Naive thymus-derived CD4-positive, alpha-beta T cell (primary cell): Measurements from ENCODE around the gene RBBP5. TPM values are rescaled to one million over a fixed set of nuclear protein-coding genes. Genes with fewer than 3 reads are reported as not detected.
"Not testable (repeated sequence)": the region's sequence is repeated elsewhere in the genome, so short reads cannot be mapped to it uniquely, and the experiment has no call there.

Experiments
- ATAC-seq: fragments of 150-1000 bp; cut with Tn5 transposase; 2 replicates; pipeline ENCODE4 v1.10.0; 2021; ENCODE audit warnings: mild to moderate bottlenecking, moderate library complexity
- CTCF ChIA-PET: fragments of 350-600 bp; sonication (Branson Sonifier 250); formaldehyde crosslinking; loops from one replicate; lab custom pipeline; 2021; ENCODE audit warnings: antibody characterized with exemption; lab: Charles Lee
- POLR2A ChIA-PET: fragments of 350-600 bp; sonication (Branson Sonifier 250); formaldehyde crosslinking; loops from one replicate; lab custom pipeline; 2021; ENCODE audit warnings: antibody characterized with exemption, inconsistent platforms; lab: Charles Lee
- DNase-seq, 9 donors: peaks; one replicate each; pipeline versions ENCODE4 v3.0.0 to v3.0.0-alpha.2; 2020 to 2022; ENCODE audit warnings: mixed read lengths in 1 of 9
- H3K27ac ChIP-seq: one replicate; pipeline ENCODE4 v1.7.0; 2013; ENCODE audit warnings: mild to moderate bottlenecking, low read depth, low read length, moderate library complexity
- H3K27me3 ChIP-seq, 2 donors: one replicate each; pipeline ENCODE4 v1.7.0; 2013; ENCODE audit warnings: low read length in 2 of 2, mild to moderate bottlenecking in 2 of 2, moderate library complexity in 2 of 2; ENCODE audit not compliant: control insufficient read depth in 2 of 2, insufficient read depth in 2 of 2
- H3K36me3 ChIP-seq, 3 experiments: 1 replicate in 2 of 3; 2 replicates in 1 of 3; pipeline ENCODE4 v1.7.0; 2013; ENCODE audit warnings: low read length in 3 of 3, mild to moderate bottlenecking in 3 of 3, moderate library complexity in 1 of 3; ENCODE audit not compliant: insufficient read depth in 3 of 3, control insufficient read depth in 2 of 3
- H3K4me1 ChIP-seq, 2 donors: one replicate each; pipeline ENCODE4 v1.7.0; 2013; ENCODE audit warnings: low read length in 2 of 2, mild to moderate bottlenecking in 2 of 2, moderate library complexity in 1 of 2; ENCODE audit not compliant: control insufficient read depth in 2 of 2, insufficient read depth in 2 of 2
- H3K4me3 ChIP-seq: 2 replicates; pipeline ENCODE4 v1.7.0; 2013; ENCODE audit warnings: mild to moderate bottlenecking, low read length
- H3K9me3 ChIP-seq, 3 experiments: 1 replicate in 2 of 3; 2 replicates in 1 of 3; pipeline ENCODE4 v1.7.0; 2013; ENCODE audit warnings: low read length in 3 of 3; ENCODE audit not compliant: control insufficient read depth in 2 of 3
- H3K27ac Mint-ChIP-seq, 9 donors: one replicate each; pipeline ENCODE4 v1.8.0; 2020 to 2022; ENCODE audit warnings: mixed read lengths in 9 of 9, mild to moderate bottlenecking in 8 of 9, moderate library complexity in 5 of 9, inconsistent platforms in 2 of 9
- H3K27me3 Mint-ChIP-seq, 5 donors: one replicate each; pipeline ENCODE4 v1.8.0; 2021 to 2022; ENCODE audit warnings: mixed read lengths in 5 of 5, mild to moderate bottlenecking in 1 of 5
- H3K36me3 Mint-ChIP-seq, 5 donors: one replicate each; pipeline ENCODE4 v1.8.0; 2020 to 2022; ENCODE audit warnings: mixed read lengths in 5 of 5, mild to moderate bottlenecking in 3 of 5, inconsistent platforms in 1 of 5
- H3K4me1 Mint-ChIP-seq, 7 donors: one replicate each; pipeline ENCODE4 v1.8.0; 2020 to 2022; ENCODE audit warnings: mixed read lengths in 7 of 7, mild to moderate bottlenecking in 3 of 7, inconsistent platforms in 1 of 7
- H3K4me3 Mint-ChIP-seq, 10 donors: one replicate each; pipeline ENCODE4 v1.8.0; 2020 to 2022; ENCODE audit warnings: mild to moderate bottlenecking in 10 of 10, mixed read lengths in 10 of 10, moderate library complexity in 6 of 10, inconsistent platforms in 2 of 10
- H3K9me3 Mint-ChIP-seq, 11 donors: one replicate each; pipeline ENCODE4 v1.8.0; 2020 to 2022; ENCODE audit warnings: mixed read lengths in 11 of 11, mild to moderate bottlenecking in 4 of 11, inconsistent platforms in 1 of 11, moderate library complexity in 1 of 11
- intact Hi-C, 2 donors: fragments of 100-400 bp; cut with micrococcal nuclease; formaldehyde crosslinking; loops; one replicate each; pipeline ENCODE4 v1.15.1; 2023
- polyA plus RNA-seq, 2 donors: library from polyadenylated mRNA; unstranded; fragments of 300-500 nt; fragmentation: Illumina TruSeq; gene quantifications; one replicate each; pipeline ENCODE4 v1.2.3, GENCODE V29; 2021
- total RNA-seq, 6 experiments: library from RNA in 5 of 6; stranded (reverse) in 5 of 6; gene quantifications; 1 replicate in 5 of 6; 2 replicates in 1 of 6; pipeline ENCODE4 v1.2.3 and lab custom pipeline; 2021 to 2026

The RBBP5 gene
- total and polyA plus RNA-seq, 7 experiments from 2014 or later: 11.0 to 31.5 (median 21.1) TPM

DNA sequence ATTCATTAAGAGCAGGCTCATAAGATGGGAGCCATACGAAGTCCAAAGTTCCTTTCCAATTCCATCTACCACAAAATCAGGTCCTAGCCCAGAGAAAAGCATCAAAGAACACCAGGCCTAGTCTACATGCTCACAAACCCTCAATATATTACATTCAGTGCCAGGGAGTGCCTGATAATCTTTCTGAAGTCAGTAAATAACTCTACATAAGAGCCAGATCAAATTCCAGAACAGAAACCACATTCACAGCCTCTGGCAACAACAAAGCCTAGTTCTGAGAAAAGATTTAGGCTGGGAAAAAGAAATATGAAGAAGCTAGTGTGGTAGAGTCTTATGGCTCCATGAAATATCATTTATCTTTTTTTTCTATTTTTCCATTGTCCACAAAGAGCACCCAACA lies 40.5 kb upstream of the RBBP5 start:
- H3K4me3 ChIP-seq: no peak overlapping the region
- H3K27ac ChIP-seq: no peak overlapping the region
- H3K4me1 Mint-ChIP-seq: peaks cover 2 to 17% (median 7%) of the 10 kb centered on the region in 7 donors
- H3K36me3 ChIP-seq: peaks cover 16 to 78% (median 18%) of the 10 kb centered on the region in 3 experiments
- no peak for ATAC-seq
- no peaks in the 10 kb centered on the region for H3K27me3 ChIP-seq
- no peaks in the 10 kb centered on the region for H3K4me1 ChIP-seq
- ChIA-PET CTCF (no interaction called here), POLR2A (no interaction called here)
- intact Hi-C loops: no loop called here
- no peak overlapping the region for H3K27ac Mint-ChIP-seq
- H3K36me3 Mint-ChIP-seq: peaks cover 28 to 76% (median 56%) of the 10 kb centered on the region in 5 donors
- no peak for DNase-seq
- peaks cover 0 to 4% (median 0%) of the 10 kb centered on the region in 11 donors for H3K9me3 Mint-ChIP-seq
- no peaks in the 10 kb centered on the region for H3K9me3 ChIP-seq
- H3K4me3 Mint-ChIP-seq: no peak overlapping the region
- H3K27me3 Mint-ChIP-seq: no peaks in the 10 kb centered on the region

DNA sequence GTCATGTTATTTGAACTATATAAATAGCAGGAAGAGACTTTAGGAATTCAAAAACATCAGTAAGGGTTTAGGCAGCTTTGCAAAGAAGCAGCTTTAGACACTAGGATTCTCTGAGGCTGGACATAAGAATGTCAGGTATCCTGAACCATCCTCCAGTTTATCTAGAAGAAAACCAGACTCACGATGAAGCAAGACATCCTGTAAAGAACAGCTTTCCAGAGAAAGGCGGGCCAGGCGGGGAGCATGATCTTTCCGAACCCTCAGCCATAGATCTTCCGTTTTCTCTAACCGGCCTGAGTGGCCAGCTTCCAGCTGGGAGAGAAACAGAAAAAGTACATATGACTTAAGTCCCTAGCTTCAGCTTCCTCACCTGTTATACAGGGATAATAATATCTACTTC lies 39.3 kb upstream of the RBBP5 start:
- H3K4me3 Mint-ChIP-seq: no peak overlapping the region

DNA sequence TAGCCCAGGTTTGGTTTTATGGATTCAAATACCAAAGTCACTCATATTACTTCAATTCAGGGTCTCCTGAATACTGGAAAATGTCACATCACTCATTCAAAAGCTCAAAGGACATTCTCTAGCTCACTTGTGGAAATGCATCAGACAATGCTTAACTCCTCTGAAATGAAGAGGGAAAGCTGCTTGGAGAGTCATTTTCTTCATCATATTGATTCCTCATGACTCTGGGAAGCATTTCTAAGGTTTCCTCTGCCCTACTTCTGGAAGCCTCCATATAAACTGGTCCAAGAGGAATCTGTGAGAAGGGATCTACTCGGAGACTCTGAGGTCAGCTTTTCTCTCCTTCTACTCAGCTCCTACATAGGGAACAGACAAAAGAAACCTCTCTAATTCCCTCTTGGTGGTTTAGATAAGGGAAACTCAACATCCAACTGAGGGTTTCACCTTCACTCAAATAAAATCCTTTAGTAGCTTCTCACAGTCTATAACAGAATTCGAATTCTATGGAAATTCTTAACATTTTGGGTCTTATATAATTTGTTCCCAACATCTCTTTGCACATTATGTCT lies 36.4 kb upstream of the RBBP5 start:
- Histone ChIP-seq H3K4me3 (no peak overlapping the region), H3K27me3 (no peaks in the 10 kb centered on the region), H3K27ac (no peak overlapping the region), H3K9me3 (peaks cover 0 to 11% (median 0%) of the 10 kb centered on the region in 3 experiments), H3K4me1 (no peaks in the 10 kb centered on the region), H3K36me3 (peaks cover 28 to 90% (median 30%) of the 10 kb centered on the region in 3 experiments)
- POLR2A ChIA-PET: no interaction called here
- H3K27ac Mint-ChIP-seq: no peak overlapping the region
- no peaks in the 10 kb centered on the region for H3K27me3 Mint-ChIP-seq
- H3K9me3 Mint-ChIP-seq: peaks cover 0 to 21% (median 9%) of the 10 kb centered on the region in 11 donors
- intact Hi-C loops: no loop called here
- H3K36me3 Mint-ChIP-seq: peaks cover 45 to 89% (median 79%) of the 10 kb centered on the region in 5 donors
- no peak overlapping the region for H3K4me3 Mint-ChIP-seq
- no peak for DNase-seq
- CTCF ChIA-PET: no interaction called here
- peaks cover 0 to 9% (median 0%) of the 10 kb centered on the region in 7 donors for H3K4me1 Mint-ChIP-seq
- ATAC-seq: no peak

More for the DNA sequence above, 39.3 kb upstream of the RBBP5 start:
- CTCF ChIA-PET: no interaction called here
- peaks cover 0 to 16% (median 6%) of the 10 kb centered on the region in 11 donors for H3K9me3 Mint-ChIP-seq
- peaks cover 40 to 80% (median 67%) of the 10 kb centered on the region in 5 donors for H3K36me3 Mint-ChIP-seq
- POLR2A ChIA-PET: no interaction called here
- peaks cover 26 to 85% (median 27%) of the 10 kb centered on the region in 3 experiments for H3K36me3 ChIP-seq
- H3K4me1 ChIP-seq: no peaks in the 10 kb centered on the region
- ATAC-seq: no peak
- H3K9me3 ChIP-seq: peaks cover 0 to 6% (median 0%) of the 10 kb centered on the region in 3 experiments
- no peak overlapping the region for H3K27ac Mint-ChIP-seq
- no peak overlapping the region for H3K27ac ChIP-seq
- intact Hi-C loops: no loop called here
- H3K4me1 Mint-ChIP-seq: peaks cover 0 to 12% (median 4%) of the 10 kb centered on the region in 7 donors
- no peaks in the 10 kb centered on the region for H3K27me3 ChIP-seq
- H3K27me3 Mint-ChIP-seq: no peaks in the 10 kb centered on the region
- H3K4me3 ChIP-seq: no peak overlapping the region
- DNase-seq: no peak

DNA sequence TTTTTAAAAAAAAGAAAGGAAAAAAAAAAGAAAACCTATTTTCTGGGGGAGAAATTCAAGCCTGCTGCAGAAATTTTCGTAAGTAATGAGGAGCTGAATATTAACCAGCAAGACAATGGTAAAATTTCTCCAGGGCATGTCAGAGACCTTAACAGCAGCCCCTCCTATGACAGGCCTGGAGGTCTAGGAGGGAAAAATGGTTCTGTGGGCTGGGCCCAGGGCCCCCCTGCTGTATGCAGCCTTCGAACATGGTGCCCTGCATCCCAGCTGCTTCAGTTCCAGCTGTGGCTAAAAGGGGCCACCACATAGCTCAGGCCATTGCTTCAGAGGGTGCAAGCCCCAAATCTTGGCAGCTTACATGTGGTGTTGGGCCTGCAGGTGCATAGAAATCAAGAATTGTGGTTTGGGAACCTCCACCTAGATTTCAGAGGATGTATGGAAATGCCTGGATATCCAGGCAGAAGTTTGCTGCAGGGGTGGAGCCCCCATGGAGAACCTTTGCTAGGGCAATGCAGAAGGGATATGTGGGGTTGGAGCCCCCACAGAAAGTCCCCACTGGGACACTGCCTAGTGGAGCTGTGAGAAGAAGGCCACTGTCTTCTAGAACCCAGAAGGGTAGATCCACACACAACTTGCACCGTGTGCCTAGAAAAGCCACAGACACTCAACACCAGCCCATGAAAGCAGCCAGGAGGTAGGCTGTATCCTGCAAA lies 34.0 kb upstream of the RBBP5 start:
- H3K4me1 Mint-ChIP-seq, H3K4me3 Mint-ChIP-seq, H3K27ac ChIP-seq, H3K27me3 Mint-ChIP-seq, DNase-seq, ATAC-seq, intact Hi-C loops, H3K4me3 ChIP-seq, CTCF ChIA-PET, H3K4me1 ChIP-seq, H3K27me3 ChIP-seq, POLR2A ChIA-PET: not testable (repeated sequence)
- peaks cover 0 to 21% (median 9%) of the 10 kb centered on the region in 11 donors for H3K9me3 Mint-ChIP-seq
- H3K27ac Mint-ChIP-seq: peak overlapping the region in 1 of 9 donors; percentile 15
- peaks cover 14 to 79% (median 26%) of the 10 kb centered on the region in 3 experiments for H3K36me3 ChIP-seq
- H3K36me3 Mint-ChIP-seq: peaks cover 38 to 72% (median 58%) of the 10 kb centered on the region in 5 donors
- peaks cover 0 to 11% (median 0%) of the 10 kb centered on the region in 3 experiments for H3K9me3 ChIP-seq

DNA sequence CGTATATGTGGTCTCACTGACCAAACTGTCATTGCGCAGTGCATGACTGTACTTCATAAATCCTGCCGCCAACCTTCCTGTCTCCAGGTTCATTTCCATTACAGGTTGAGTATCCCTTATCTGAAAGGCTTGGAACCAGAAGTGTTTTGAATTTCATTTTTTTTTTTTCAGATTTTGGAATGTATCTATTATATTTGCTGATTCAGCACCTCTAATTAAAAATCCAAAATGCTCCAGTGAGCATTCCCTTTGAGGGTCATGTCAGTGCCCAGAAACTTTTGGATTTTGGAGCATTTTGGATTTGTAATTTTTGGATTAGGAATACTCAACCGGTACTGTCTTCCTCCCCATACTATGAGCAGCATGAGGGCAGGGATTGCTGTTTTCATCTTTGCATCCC lies 30.7 kb upstream of the RBBP5 start:
- Mint-ChIP-seq H3K4me3 (no peak overlapping the region), H3K9me3 (peaks cover 0 to 19% (median 8%) of the 10 kb centered on the region in 11 donors), H3K4me1 (peaks cover 0 to 3% (median 0%) of the 10 kb centered on the region in 7 donors), H3K27me3 (no peaks in the 10 kb centered on the region), H3K36me3 (peaks cover 30 to 67% (median 47%) of the 10 kb centered on the region in 5 donors), H3K27ac (peak overlapping the region in 1 of 9 donors; percentile 48)
- peaks cover 0 to 11% (median 0%) of the 10 kb centered on the region in 3 experiments for H3K9me3 ChIP-seq
- H3K27ac ChIP-seq: no peak overlapping the region
- H3K4me1 ChIP-seq: no peaks in the 10 kb centered on the region
- H3K4me3 ChIP-seq: no peak overlapping the region
- intact Hi-C loops: no loop called here
- H3K27me3 ChIP-seq: no peaks in the 10 kb centered on the region
- DNase-seq (no peak), ATAC-seq (no peak)
- ChIA-PET POLR2A (no interaction called here), CTCF (no interaction called here)
- H3K36me3 ChIP-seq: peaks cover 11 to 71% (median 19%) of the 10 kb centered on the region in 3 experiments

DNA sequence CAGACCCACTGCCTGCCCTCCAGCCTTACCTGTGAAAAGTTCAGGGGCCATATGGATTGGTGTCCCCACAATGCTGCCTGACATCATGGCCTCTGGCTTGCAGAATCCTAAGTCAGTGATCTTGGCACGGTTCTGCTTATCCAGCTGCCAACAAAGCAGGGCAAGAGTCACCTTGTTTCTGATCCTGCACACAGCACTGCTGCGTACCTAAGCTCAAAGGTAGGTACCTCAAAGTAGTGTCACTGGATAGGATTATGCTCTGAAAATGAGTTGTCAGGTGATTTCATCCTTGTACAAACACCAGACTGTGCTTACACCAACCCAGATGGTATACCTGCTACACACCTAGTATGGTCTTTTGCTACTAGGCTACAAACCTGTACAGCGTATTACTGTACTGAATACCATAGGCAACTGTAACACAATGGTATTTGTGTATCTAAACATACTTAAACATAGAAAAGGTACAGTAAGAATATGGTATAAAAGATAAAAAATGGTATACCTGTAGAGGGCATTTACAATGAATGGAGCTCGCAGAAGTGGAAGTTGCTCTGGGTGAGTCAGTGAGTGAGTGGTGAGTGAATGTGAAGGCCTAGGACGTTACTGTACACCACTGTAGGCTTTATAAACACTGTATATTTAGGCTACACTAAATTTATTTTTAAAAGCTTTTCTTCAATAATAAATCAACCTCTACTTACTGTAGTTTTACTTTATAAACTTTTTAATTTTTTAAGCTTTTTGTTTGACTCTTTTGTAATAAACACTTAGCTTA lies 29.1 kb upstream of the RBBP5 start:
- Mint-ChIP-seq H3K27ac (peak overlapping the region in 1 of 9 donors; percentile 59), H3K36me3 (peaks cover 14 to 58% (median 31%) of the 10 kb centered on the region in 5 donors), H3K4me1 (peaks cover 0 to 3% (median 0%) of the 10 kb centered on the region in 7 donors), H3K9me3 (peaks cover 0 to 5% (median under 1%) of the 10 kb centered on the region in 11 donors), H3K4me3 (no peak overlapping the region), H3K27me3 (no peaks in the 10 kb centered on the region)
- intact Hi-C loops: no loop called here
- Histone ChIP-seq H3K4me3 (no peak overlapping the region), H3K9me3 (peaks cover 0 to 3% (median 0%) of the 10 kb centered on the region in 3 experiments), H3K27ac (no peak overlapping the region), H3K27me3 (no peaks in the 10 kb centered on the region), H3K36me3 (peaks cover 0 to 69% (median 8%) of the 10 kb centered on the region in 3 experiments), H3K4me1 (no peaks in the 10 kb centered on the region)
- CTCF ChIA-PET: interaction anchor here (0.8 to 1.3 kb wide), 4 partner anchors 9 to 105 kb away, joined by 3 to 5 read pairs (median 4); no protein-coding TSS in a partner anchor
- DNase-seq: no peak
- POLR2A ChIA-PET: interaction anchor here (1.0 kb wide), 1 partner anchor 29 kb away, joined by 4 read pairs; the partner anchor contains the start of gene RBBP5
- ATAC-seq: no peak
